GM18511 (cell line): ENCODE results near the gene RETREG1.
A peak's percentile ranks its signal among the peaks of the same experiment; 100 is the strongest.

Experiments used
- ATAC-seq: cut with Tn5 transposase; IDR thresholded peaks from one replicate; pipeline ENCODE4 v1.9.1; 2021; ENCODE audit warnings: mild to moderate bottlenecking, moderate library complexity; ENCODE audit not compliant: unreplicated experiment

The RETREG1 gene

DNA sequence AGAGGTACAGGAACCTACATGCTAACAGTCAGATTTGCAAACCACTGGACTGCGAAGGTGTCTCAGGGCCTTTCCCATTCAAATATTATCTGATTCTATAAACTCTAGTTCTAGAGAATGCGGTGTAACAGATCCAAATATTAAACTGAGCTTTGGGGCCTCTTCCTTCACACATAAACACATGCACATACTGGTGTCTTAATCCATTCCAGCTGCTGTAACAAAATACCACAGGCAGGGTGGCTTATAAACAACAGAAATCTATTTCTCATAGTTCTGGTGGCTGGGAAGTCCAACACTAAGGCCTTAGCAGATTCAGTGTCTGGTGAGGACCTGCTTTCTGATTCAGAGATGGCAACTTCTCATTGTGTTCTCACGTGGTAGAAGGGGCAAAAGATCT lies 30.2 kb downstream of the RETREG1 start:
- ATAC-seq: no peak

DNA sequence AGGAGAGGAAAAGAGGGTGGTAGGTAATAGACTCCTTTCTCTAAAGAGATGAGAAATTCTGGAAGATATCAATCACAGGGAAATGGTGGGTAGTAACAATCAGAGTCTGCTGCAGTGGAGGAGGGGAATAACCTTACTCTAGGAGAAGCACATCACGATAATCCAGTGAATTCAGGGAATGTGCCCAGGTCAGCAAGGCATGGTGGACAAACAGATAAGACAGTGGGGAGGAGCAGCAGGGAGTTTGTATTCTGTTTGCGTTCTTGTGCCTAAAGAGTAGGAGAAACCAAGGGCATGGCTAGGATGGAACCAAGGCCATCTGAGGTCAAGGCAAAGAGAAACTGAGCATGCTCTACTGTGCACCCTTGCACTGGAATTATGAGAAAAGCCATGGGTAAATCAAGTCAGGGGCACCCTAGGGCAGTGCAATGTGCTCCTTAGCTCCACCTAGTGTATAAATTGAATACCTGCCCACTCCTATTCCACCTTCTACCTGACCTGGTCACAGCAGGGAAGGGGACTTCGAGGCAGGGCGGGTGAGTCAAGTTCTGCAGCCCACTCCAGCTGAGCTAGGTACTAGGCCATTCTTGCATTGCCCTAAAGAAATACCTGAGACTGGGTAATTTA lies 31.6 kb downstream of the RETREG1 start:
- ATAC-seq: peak; percentile 56

DNA sequence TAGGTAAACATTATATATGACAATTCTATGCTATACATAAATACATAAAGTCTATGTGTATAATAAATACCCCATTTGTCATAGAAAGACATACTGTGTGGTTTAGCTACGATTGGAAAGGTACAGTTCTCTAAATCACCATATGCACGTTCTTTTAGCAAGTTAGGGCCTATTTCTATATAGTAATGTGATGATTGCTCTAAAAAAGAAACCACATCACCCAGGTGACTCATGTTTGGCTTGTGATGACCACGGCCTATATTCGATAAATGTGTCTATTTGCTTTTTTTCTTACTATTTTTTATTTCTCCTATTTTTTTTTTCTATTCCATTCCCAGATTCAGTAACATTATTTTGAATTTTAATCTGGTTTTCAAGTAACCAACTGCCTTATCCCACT lies 34.7 kb downstream of the RETREG1 start:
- ATAC-seq: no peak

DNA sequence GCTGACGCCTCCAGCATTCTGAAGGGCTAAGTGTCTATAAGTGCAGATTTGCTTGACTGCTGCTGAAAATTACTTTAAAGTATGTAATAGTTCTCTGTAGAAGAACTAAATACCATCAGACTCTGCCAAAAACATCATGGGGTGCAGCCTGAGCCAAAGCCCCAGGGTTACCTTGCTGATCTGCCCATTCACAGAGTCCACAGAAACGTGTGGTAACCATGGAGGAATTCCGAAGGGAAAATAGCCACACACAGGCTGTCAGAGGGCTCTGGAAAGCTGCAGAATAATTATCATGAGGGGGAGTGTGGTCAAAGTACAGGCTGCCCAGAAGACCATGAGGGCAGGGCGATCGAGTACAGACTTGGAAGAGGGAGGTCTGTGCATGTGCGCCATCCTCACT lies 36.4 kb downstream of the RETREG1 start:
- no peak for ATAC-seq

DNA sequence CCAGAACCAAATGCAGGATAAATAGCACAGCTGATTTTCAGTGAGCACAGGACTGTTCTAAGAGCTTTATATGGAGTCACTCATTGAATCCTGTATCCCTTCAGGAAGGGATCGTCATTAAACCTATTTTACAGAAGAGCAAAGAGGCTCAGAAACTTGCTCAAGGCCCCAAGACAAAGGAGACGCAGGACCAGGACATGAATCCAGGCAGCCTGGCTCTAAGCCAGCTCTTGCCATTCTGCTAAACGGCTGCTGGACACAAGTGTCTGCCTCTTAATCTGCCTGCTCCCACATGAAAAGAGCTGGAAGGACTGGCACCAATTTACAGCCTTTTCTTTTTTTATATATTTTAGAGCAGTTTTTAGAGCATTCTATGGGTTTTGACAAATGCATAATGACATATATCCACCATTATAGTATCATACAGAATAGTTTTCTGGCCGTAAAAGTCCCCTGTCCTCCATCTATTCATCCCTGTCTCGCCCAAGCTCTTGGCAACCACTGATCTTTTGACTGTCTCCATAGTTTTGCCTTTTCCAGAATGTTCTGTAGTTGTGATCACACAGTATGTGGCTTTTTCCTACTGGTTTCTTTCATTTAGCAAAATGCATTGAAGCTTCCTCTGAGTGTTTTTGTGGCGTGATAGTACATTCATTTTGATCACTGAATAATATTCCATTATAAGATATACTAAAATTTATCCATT lies 37.5 kb downstream of the RETREG1 start:
- ATAC-seq: no peak

DNA sequence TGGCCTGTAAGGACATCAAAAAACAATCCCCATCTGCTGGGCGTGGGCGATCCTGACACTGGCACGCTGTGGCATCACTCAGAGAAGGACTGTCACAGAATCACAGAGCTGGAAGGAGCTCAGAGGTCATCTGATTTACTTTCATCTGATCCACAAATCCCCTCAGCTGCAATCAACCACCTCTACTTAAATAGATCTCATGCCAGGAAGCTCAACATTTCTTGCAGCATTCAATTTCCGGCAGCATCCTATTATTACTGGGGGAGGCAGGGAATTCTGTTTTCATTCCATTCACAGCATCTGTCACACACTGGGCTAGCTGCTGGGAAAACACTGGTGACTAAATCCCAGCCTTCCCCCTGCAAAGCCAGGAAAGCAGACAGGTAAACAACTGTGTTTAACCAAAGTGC lies 38.3 kb downstream of the RETREG1 start:
- no peak for ATAC-seq

DNA sequence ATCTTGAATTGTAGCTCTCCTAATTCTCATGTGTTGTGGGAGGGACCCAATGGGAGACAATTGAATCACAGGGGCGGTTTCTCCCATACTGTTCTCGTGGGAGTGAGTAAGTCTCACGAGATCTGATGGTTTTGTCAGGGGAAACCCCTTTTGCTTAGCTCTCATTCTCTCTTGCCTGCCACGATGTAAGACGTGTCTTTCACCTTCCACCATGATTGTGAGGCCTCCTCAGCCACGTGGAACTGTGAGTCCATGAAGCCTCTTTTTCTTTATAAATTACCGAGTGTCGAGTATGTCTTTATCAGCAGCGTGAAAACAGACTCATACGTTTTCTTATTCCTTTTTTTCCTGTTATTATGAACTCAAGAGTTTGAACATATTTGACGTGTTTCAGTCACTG lies 39.1 kb downstream of the RETREG1 start:
- no peak for ATAC-seq

DNA sequence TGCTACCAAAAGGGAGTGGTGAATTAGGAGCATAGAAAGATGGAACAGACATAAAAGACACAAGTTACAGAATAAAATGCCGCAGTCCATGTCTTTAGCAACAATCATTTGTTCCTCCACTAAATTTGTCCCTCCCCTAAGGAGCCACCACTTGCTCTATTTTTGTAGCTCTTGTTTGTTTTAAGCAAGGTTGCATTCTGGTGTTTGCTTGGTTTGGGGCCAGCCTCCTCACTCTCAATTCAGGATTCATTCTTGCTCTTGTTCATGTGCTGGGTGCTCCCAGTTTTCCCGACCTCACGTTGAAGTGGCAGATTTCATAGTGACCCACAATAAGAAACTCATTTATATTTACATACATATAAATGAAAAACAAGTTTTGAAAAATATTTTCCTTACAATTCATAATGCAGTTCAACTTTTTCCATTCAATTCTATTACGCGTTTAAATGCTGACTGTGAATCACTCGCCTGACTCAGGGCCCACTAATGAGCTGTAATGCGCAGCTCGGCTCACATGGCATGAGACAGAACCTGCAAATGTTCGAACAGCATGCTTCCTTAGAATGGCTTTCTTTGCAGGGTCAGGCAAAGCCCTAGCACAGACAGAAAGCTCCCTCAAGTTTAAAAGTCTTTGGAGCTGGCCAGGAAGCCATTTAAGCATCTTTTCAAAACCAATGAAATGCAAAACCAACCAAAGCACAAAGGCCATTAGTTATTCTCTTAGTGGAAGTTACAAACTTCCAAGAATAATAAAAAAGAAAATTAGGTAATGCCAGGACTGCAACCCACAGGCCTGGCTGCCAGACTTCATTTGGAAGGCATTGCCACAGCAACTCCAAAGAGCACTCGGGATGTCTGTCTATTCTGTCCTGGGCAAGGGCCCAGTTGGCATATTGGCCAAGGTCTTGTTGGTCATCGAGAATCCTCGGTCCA lies 41.7 kb downstream of the RETREG1 start:
- no peak for ATAC-seq

DNA sequence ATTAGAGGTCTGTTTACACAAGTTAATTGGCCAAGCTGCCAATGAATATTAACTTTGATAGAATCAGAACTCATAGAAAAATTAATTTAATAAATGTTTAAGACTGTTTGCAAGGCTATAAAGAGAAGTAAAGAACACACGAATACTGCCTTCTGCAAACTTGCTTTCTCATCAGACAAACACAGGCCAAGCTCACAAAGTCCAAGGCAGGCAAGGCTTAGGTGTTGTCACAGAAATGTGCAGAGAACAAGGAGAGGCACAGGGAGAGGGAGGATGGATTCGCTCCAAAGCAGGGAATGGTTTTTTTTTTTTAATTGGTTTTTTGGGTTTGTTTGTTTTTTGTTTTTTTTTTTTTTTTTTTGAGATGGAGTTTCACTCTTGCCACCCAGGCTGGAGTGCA lies 43.4 kb downstream of the RETREG1 start:
- ATAC-seq: no peak

DNA sequence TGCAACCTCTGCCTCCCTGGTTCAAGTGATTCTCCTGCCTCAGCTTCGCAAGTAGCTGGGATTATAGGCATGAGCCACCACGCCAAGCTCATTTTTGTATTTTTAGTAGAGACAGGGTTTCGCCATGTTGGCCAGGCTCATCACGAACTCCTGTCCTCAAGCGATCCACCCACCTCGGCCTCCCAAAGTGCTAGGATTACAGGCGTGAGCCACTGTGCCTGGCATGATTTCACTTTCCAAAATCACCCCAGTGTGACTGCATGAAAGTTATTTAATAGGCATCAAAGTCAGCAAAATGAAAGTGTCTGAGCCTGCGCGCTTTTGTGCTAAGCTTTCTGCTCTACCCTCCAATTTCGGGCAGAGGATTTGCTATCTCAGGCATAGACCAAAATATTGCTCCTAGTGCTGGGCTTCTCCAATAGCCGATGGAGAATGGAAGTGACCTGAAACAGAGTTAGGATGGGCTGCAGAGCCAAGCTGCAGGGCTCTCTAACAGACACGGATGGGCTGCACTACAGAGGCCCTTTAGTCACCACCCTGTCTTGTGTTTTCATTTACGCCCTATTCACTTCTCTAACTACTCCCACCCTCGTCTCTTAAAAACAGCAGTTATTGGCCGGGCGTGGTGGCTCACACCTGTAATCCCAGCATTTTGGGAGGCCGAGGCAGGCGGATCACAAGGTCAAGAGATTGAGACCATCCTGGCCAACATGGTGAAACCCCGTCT lies 44.3 kb downstream of the RETREG1 start:
- ATAC-seq: no peak

DNA sequence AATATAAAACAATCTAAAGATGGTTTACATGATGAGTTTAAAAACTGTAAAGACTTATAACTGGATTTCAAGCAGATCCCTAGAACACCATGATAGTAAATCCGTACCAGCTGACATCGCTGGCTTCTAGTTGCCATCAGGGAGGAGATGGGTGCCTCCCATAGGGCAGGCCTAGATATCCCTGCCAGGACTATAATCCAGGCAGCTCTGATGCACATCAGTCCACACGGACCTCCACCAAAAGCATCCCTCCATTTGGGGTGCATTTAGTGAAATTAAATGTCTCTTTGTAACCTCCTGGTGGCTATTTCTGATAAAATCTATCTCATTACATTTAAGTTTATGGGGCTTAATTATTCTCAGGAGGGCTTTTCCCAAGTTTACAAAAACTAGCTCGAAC lies 45.8 kb downstream of the RETREG1 start:
- no peak for ATAC-seq

DNA sequence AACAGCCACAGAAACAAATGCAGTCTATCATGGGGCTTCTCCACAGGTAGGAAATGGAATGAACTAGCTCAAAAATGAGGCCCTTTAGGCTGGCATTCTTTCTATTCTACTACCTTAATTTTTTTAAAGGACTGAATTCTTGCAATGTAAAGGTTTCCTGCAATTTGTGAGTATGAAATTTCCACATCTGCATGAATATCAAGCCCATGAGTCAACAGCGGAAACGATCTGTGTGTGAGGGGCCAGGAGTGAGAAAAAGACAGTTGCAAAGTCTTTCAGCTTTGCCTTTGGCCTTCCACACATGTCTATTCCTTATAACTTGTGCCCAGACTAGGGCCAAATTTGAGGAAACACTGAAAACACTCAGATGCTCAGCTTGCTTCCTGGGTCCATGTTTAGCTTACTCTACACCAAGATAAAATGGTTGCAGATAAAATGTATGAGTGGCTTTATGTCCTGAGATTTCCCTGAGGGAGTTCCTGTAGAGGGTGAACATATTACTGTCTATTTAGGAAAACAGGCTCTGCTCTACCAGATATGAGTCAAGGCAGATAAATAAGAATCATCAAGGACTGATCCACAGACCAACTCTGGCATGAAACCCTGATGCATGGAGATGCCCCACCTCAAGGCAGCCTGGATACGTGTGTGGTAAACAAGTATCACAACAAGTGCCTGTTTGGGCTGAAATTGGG lies 46.5 kb downstream of the RETREG1 start:
- ATAC-seq: no peak

DNA sequence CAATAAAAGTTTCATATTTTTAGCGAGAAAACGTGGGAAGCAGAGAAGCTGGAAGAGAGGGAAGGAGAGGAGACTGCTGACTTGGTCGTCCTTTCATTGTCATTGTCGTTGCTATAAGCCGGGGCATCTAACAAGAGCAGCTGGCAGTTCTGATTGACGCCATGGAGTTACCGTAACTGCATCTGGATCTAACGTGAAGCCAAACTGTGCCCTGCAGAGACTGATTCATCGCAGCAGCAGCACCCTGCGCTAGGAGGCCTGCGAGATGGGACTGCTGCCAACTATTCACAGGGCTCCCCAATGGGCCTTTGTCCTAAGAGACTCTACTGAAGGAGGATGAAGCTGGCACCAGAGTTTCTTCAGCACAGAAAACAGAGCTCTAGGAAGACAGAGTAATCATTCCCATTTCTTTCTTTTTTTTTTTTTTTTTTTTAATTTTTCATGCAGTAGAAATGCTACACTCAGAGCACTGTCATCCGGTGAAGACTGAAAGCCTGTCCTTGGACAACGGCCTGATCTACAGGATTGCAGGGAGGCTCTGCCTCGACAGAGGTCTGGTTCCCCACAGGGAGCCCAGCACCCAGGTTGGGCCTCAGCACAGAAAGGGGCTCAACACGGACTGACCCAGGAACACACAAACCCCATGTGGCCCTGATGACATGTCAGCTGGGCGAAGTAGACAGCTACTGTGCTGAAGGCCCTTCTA lies 47.8 kb downstream of the RETREG1 start:
- no peak for ATAC-seq

DNA sequence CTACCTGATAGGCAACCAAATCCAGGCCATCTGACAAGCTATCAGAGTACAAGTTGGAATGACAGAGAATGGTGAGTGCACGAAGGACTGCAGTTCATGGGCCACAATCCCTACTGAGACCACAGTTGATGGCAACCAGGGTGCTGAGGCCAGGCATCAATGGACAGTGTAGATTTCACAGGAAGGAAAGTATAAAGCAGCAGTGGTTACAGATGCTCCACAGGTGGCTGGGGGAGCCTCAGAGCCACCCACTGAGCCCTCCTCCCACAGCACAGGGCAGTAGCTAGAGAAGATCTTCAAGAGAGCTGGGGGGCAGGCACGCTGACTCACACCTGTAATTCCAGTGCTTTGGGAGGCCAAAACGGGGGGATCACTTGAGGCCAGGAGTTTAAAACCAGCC lies 49.4 kb downstream of the RETREG1 start:
- ATAC-seq: no peak

DNA sequence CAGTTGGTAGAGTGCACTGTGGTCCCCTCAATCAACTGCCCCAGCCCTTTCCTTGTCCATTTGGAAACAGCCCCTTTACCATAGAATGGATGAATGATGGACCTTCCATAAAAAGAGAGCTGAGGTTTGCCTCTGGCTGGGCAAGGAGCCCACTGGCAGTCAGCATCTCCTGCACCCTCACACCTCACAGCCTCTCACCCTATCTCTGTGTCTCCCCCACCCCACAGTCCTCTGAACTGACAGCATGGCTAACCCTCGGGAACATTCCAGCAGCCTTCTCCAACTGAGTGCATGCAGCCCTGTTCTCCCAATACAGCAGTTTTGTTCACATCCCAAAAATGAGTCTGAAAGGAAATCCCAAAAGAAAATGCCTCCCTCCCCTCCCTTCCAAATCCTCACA lies 51.7 kb downstream of the RETREG1 start:
- ATAC-seq: no peak

DNA sequence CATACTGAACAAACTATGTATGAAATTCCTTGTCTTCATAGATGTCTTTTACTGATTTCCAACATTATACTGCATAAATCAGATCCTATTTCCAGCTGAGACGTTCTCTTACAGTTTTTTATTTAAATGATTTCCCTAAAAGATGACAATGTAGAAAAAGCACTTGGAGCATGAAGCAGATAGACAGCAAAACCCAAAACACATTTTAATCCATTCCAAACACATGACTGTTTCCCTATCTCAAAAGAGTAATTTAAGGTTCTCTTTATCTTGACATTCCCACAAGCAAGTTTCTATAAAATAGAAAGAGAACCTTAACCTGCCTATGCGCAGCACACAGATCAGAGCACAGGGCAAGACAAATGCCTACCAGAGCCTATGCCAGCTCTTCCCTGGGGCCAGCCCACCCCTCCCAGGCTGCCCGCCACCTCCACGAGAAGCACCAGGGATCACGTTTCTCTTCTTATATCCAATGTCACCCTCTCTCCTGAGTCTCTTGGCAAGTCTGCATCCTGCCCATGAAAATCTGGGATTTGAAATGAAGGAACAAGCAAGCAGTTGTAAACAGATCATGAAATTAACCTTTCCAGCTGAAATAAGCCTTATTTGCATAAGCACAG lies 52.4 kb downstream of the RETREG1 start:
- no peak for ATAC-seq

DNA sequence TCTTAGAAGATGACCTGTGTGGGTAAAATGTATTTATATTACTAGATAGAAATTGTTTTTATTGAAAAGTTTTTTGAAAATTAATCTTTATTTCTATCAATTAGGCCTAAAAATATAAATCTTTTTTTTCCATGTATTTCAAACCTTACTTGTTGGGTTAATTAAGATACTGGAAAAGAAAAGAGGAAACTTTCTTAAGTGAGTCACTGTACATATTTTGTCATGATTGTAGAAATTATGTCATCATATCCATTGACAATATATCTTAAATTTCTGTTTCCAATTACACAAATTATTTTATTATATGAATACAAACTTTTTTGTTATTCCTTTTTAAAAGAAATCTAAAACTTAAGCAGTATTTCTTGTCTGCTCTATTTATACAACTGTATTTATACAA lies 53.1 kb downstream of the RETREG1 start:
- ATAC-seq: no peak

DNA sequence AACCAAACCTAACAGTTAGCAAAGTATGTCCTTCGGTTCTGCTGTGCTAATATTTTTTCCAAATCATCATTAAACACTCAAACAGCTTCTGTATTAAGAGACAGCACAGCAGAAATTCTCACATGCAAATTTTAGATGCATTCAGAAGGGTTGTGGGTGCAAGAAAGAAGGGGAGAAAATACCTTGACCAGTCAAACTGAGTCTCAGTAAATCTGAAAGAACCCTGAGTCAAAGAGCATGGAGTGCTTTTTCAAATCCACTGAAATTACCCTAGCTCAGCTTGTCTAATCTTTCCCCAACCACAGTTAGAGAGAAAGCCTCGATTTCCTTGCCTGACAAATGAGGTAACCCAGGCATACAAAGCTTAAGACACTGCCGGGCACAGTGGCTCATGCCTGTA lies 55.1 kb downstream of the RETREG1 start:
- no peak for ATAC-seq

DNA sequence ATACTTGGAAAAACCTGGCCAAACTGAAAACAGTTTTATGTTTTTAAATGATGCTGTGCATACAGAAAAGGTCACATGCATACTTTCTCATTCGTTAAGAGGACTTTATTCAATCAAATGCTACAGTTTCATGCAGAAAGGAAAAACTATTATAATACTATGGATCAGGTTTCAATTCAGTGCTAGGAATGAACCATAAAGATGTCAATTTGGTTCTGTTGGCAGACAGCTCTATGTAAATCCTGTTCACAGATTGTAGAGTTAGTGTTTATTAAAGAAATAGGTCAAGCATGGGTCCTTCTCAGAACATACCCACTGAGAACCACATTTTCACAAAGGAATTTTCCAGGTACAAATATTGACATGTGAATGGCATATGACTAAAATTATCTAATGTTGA lies 57.1 kb downstream of the RETREG1 start:
- no peak for ATAC-seq
